Kidney (tissue), 14 donors: ENCODE data around the gene MEIOB. TPM values are rescaled to one million over a fixed set of nuclear protein-coding genes. Genes with fewer than 3 reads are reported as not detected.
A peak's percentile ranks its signal among the peaks of the same experiment; 100 is the strongest.

ENCODE experiments used
- DNase-seq, 5 donors: peaks; one replicate each; pipeline ENCODE4 v3.0.0-alpha.2; 2013 to 2020
- FAIRE-seq: peaks from 2 replicates; lab custom pipeline; 2012; peaks lifted over from hg19 to GRCh38; lab: Jason Lieb, UNC
- H3K27ac ChIP-seq, 2 donors: one replicate each; pipeline ENCODE4 v1.7.0; 2013; ENCODE audit warnings: low read depth in 2 of 2, low read length in 2 of 2, inconsistent platforms in 1 of 2
- H3K27me3 ChIP-seq: one replicate; pipeline ENCODE4 v1.7.1; 2013; ENCODE audit warnings: low read length, inconsistent platforms; ENCODE audit not compliant: control insufficient read depth, insufficient read depth
- H3K36me3 ChIP-seq, 3 donors: one replicate each; pipeline versions ENCODE4 v1.7.0 to v1.7.1; 2013; ENCODE audit warnings: low read length in 3 of 3, control low read depth in 1 of 3, inconsistent platforms in 1 of 3; ENCODE audit not compliant: insufficient read depth in 3 of 3, control insufficient read depth in 2 of 3
- H3K4me1 ChIP-seq, 3 donors: one replicate each; pipeline versions ENCODE4 v1.7.0 to v1.7.1; 2013; ENCODE audit warnings: low read length in 3 of 3, inconsistent platforms in 1 of 3, low read depth in 1 of 3; ENCODE audit not compliant: control insufficient read depth in 2 of 3, insufficient read depth in 2 of 3
- H3K4me3 ChIP-seq, 3 donors: one replicate each; pipeline versions ENCODE4 v1.7.0 to v1.8.1; 2013; ENCODE audit warnings: low read length in 3 of 3, control low read depth in 1 of 3, inconsistent platforms in 1 of 3
- H3K9ac ChIP-seq, 3 donors: one replicate each; pipeline versions ENCODE4 v1.7.0 to v1.7.1; 2013; ENCODE audit warnings: low read length in 3 of 3, control low read depth in 1 of 3, inconsistent platforms in 1 of 3
- H3K9me3 ChIP-seq, 3 donors: one replicate each; pipeline versions ENCODE4 v1.7.0 to v1.7.1; 2013; ENCODE audit warnings: low read length in 3 of 3, control low read depth in 1 of 3, inconsistent platforms in 1 of 3; ENCODE audit not compliant: control insufficient read depth in 2 of 3, insufficient read depth in 1 of 3
- CTCF ChIP-seq: IDR thresholded peaks from 3 replicates; pipeline ENCODE4 v1.5.1; 2012; ENCODE audit warnings: mild to moderate bottlenecking, moderate library complexity, borderline replicate concordance; ENCODE audit not compliant: insufficient read depth; ENCODE audit errors: extremely low read depth
- intact Hi-C: fragments of 100-400 bp; cut with DNase I; formaldehyde crosslinking; loops from one replicate; pipeline ENCODE4 v1.11.1; 2022
- polyA plus RNA-seq: library from polyadenylated mRNA; stranded (reverse); fragments of 350-450 nt; fragmentation: Illumina TruSeq; extraction: RNeasy Lipid Tissue Mini Kit (QIAGEN cat#74804); gene quantifications from one replicate; pipeline ENCODE4 v1.2.3, GENCODE V29; 2014; ENCODE audit warnings: low read depth, low replicate concordance; ENCODE audit not compliant: insufficient read depth
- total RNA-seq: library from RNA; stranded (reverse); fragmentation: NEBNext Ultra II Directional; extraction: Animal tissue kit (Norgen Biotek cat#: 25700); gene quantifications from one replicate; pipeline ENCODE4 v1.2.1, GENCODE V29; 2021
- donor health status: control.
- donor health status: control.
- donor health status: control.
- donor health status: control.
- donor health status: control.
- donor health status: DM: yes; HTN: yes; CAD: no.
- donor health status: Normal renal cell carcinoma (clear cell type).

The MEIOB gene
- total and polyA plus RNA-seq, 2 donors from 2014 or later: 0.16 to 1.4 TPM

- Histone ChIP-seq H3K4me3 (no peak overlapping the region), H3K4me1 (no peaks in the 10 kb centered on the region), H3K9ac (no peak overlapping the region), H3K27me3 (peaks cover 32% of the 10 kb centered on the region), H3K9me3 (no peaks in the 10 kb centered on the region), H3K36me3 (no peaks in the 10 kb centered on the region), H3K27ac (no peak overlapping the region)
- no peak for FAIRE-seq
- TF ChIP-seq CTCF: no peak
- intact Hi-C loops: no loop called here
- DNase-seq: peak in 1 of 5 donors; percentile 60
These were observed 47.5 kb upstream of the MEIOB start for GRCh38 chr16:1919327-1919998.

DNA sequence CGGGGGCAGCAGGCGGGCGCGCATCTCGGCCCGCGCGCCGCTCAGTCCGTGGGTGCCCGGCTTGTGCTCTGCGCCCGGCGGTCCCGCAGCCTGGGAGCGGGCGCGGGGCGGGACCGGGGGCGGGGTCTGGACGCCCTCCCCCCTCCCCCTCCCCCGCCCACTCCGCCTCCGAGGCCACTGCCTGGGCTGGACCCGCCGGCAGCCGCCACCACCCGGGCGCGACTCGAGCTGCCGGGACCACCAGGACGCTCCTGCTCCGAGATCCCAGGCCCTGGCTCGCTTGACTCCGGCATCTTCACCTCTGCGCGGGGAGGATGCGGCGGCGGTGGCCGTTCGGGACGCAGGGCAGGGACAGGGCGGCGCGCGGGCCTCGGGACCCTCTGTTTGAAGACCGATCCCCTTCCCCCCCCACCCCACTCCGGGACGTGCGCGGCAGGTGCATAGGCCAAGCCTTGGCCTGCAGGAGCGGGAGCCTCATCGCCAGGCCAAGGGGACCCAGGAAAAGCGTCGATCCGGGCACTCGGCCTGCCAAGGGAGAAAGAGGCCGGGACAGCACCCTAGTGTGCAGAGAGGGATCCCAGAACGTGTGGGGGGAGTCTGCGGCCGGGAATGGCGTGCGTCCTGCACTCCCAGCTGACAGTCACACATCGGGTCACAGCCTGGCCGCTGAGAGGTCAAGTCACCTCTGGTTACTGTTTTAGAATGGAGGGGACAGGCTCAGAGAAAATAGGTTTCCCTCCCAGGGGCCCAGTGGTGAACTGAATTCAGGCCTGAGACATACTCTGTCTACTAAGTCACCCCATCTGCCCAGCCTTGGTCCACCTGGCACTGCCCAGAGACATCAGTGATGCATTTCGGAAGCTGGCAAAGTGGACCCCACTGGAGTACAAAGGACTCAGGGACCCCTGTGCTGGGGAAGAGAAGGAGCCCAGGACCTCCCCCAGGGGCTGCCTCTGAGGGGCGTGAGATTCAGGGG is 46.7 kb upstream of the MEIOB start, which contains the start of gene HS3ST6:
TSS of gene HS3ST6 (minus strand) at position 65 of the 976 bp plus-strand sequence. CDS start 92 bp downstream, outside the sequence.
- Histone ChIP-seq H3K4me3 (no peak within 1 kb of the TSS), H3K9me3 (no peaks in the 10 kb centered on the region), H3K27me3 (peaks cover 32% of the 10 kb centered on the region), H3K9ac (no peak within 1 kb of the TSS), H3K4me1 (no peaks in the 10 kb centered on the region), H3K36me3 (no peaks in the 10 kb centered on the region), H3K27ac (no peak within 1 kb of the TSS)
- no peak for TF ChIP-seq CTCF
- peak in 1 of 5 donors; percentile 59 for DNase-seq
- no peak for FAIRE-seq
- intact Hi-C loops: no loop called here

DNA sequence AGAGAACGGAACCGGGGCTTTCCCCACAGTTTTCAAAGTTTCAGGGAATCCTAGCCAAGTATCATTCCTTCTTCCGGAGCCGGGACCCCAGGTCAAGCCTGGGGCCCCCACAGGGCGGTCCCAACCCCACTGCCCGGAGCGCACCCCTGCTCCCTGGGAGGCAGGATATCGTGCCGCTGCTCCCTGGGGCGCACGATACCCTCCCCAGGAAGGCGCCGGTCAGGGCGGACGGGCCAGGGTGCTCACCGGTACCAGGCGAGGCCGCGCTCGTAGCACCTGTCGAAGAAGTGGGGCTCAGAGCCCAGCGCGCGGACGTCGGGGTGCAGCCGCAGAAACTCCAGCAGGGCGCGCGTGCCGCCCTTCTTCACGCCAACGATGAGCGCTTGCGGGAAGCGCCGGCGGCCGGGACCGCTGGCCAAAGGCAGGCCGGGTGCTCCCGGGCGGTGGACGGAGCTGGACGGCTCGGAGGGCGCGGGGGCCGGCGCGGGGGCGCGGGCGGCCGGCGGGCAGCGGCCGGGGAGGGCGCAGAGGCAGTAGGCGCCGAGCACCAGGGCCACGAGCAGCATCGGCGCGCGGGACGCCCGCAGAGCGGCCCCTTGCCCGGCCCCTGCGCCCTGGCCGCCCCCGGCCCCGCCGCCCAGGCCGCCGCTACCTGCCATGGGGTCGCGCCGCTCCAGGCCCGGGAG is 45.8 kb upstream of the MEIOB start:
- no peak for TF ChIP-seq CTCF
- no peak overlapping the region for H3K27ac ChIP-seq
- H3K4me1 ChIP-seq: no peaks in the 10 kb centered on the region
- intact Hi-C loops: no loop called here
- H3K9ac ChIP-seq: no peak overlapping the region
- DNase-seq (peak in 1 of 5 donors; percentile 47), FAIRE-seq (no peak)
- no peaks in the 10 kb centered on the region for H3K36me3 ChIP-seq
- no peak overlapping the region for H3K4me3 ChIP-seq
- peaks cover 32% of the 10 kb centered on the region for H3K27me3 ChIP-seq
- no peaks in the 10 kb centered on the region for H3K9me3 ChIP-seq
